Parathyroid adenoma (tissue), 2 donors: ENCODE measurements around the gene ATP7B.

Experiments
- H2AFZ ChIP-seq: fragments of 300-600 bp; sonication (generic); one replicate; pipeline ENCODE4 v1.7.0; 2017; ENCODE audit warnings: antibody characterized with exemption, mild to moderate bottlenecking
- H3K27ac ChIP-seq: fragments of 300-600 bp; sonication (generic); one replicate; pipeline ENCODE4 v1.7.0; 2017
- H3K27me3 ChIP-seq: fragments of 300-600 bp; sonication (generic); one replicate; pipeline ENCODE4 v1.7.0; 2017; ENCODE audit warnings: low read length; ENCODE audit not compliant: control insufficient read depth, insufficient read depth
- H3K36me3 ChIP-seq: fragments of 300-600 bp; sonication (generic); one replicate; pipeline ENCODE4 v1.7.0; 2017; ENCODE audit warnings: low read length; ENCODE audit not compliant: control insufficient read depth, insufficient read depth
- H3K4me1 ChIP-seq: fragments of 300-600 bp; sonication (generic); one replicate; pipeline ENCODE4 v1.7.0; 2017; ENCODE audit warnings: control low read depth
- H3K4me2 ChIP-seq: fragments of 300-600 bp; sonication (generic); one replicate; pipeline ENCODE4 v1.7.0; 2017; ENCODE audit warnings: low read length
- H3K4me3 ChIP-seq: fragments of 300-600 bp; sonication (generic); one replicate; pipeline ENCODE4 v1.7.0; 2017; ENCODE audit warnings: low read depth, low read length
- H3K79me2 ChIP-seq: fragments of 300-600 bp; sonication (generic); one replicate; pipeline ENCODE4 v1.7.0; 2017; ENCODE audit warnings: control low read depth
- H3K9ac ChIP-seq: fragments of 300-600 bp; sonication (generic); one replicate; pipeline ENCODE4 v1.7.0; 2017; ENCODE audit warnings: mild to moderate bottlenecking
- H3K9me3 ChIP-seq: fragments of 300-600 bp; sonication (generic); one replicate; pipeline ENCODE4 v1.7.0; 2017; ENCODE audit warnings: low read length; ENCODE audit not compliant: control insufficient read depth
- CTCF ChIP-seq: fragments of 300-600 bp; sonication (generic); IDR thresholded peaks from one replicate; pipeline ENCODE4 v1.7.0; 2017; ENCODE audit warnings: antibody characterized with exemption, mild to moderate bottlenecking
- donor health status: primary hyperparathyroidism.

Gene ATP7B

DNA sequence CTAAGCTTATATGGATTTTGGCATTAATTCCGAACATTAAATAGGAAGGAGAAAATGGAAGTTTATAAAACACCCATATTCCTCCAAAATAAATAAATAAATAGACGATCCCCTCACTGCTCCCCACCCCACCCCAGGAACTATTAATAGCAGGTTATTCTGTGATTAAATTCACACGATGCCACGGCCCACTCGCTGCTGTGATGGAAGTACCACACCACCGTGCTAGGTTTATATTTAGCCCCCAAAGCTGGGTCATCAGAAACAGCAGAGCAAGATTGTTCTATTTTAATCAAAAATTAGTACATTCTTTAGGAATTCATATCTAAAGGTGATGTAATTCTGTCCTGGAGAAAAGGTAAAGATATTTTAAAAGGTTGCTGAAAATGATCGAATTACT is 84.1 kb downstream of the ATP7B start:
- no peak overlapping the region for H2AFZ ChIP-seq
- TF ChIP-seq CTCF = no peak
- H3K4me3 ChIP-seq = no peak overlapping the region
- no peaks in the 10 kb centered on the region for H3K27me3 ChIP-seq
- no peak overlapping the region for H3K4me2 ChIP-seq
- no peak overlapping the region for H3K9ac ChIP-seq
- no peaks in the 10 kb centered on the region for H3K79me2 ChIP-seq
- H3K9me3 ChIP-seq = no peaks in the 10 kb centered on the region
- H3K36me3 ChIP-seq = no peaks in the 10 kb centered on the region
- no peak overlapping the region for H3K27ac ChIP-seq
- no peaks in the 10 kb centered on the region for H3K4me1 ChIP-seq

DNA sequence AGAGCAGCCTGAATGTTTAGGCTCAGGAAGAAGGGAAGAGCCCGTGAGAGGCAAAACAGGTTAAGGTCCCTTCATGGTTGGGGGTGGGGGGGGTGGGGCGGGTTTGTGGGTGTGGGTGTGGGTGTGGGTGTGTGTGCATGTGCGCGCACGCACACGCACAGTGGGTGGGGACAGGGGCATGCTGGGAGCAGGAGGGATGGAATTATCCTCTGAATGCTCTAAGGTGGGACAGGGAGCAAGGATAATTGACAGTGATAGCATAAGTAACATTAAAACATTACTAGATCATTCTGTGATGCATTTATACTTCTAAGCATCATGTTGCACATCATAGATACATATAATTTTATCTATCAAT is 84.7 kb downstream of the ATP7B start:
- no peaks in the 10 kb centered on the region for H3K36me3 ChIP-seq
- no peaks in the 10 kb centered on the region for H3K27me3 ChIP-seq
- no peak overlapping the region for H3K27ac ChIP-seq

GRCh38 chr13:51925865-51926527 is 85.3 kb downstream of the ATP7B start:
- H3K27me3 ChIP-seq = no peaks in the 10 kb centered on the region

More for the DNA sequence above, 84.7 kb downstream of the ATP7B start:
- Histone ChIP-seq H3K4me2 (no peak overlapping the region), H3K79me2 (no peaks in the 10 kb centered on the region), H3K4me3 (no peak overlapping the region), H2AFZ (no peak overlapping the region), H3K9ac (no peak overlapping the region), H3K9me3 (no peaks in the 10 kb centered on the region), H3K4me1 (no peaks in the 10 kb centered on the region)
- TF ChIP-seq CTCF = no peak

GRCh38 chr13:51924756-51925544 is 86.3 kb downstream of the ATP7B start:
- Histone ChIP-seq H3K27me3 (no peaks in the 10 kb centered on the region), H3K4me2 (no peak overlapping the region), H3K27ac (no peak overlapping the region), H3K4me3 (no peak overlapping the region), H2AFZ (no peak overlapping the region), H3K9me3 (no peaks in the 10 kb centered on the region), H3K9ac (no peak overlapping the region), H3K4me1 (no peaks in the 10 kb centered on the region), H3K79me2 (no peaks in the 10 kb centered on the region), H3K36me3 (no peaks in the 10 kb centered on the region)
- no peak for TF ChIP-seq CTCF

More at GRCh38 chr13:51925865-51926527, 85.3 kb downstream of the ATP7B start:
- H3K4me2 ChIP-seq = no peak overlapping the region
- no peak overlapping the region for H2AFZ ChIP-seq
- no peaks in the 10 kb centered on the region for H3K4me1 ChIP-seq
- no peaks in the 10 kb centered on the region for H3K79me2 ChIP-seq
- H3K36me3 ChIP-seq = no peaks in the 10 kb centered on the region
- no peak for TF ChIP-seq CTCF
- no peak overlapping the region for H3K9ac ChIP-seq
- H3K27ac ChIP-seq = no peak overlapping the region
- H3K9me3 ChIP-seq = no peaks in the 10 kb centered on the region
- no peak overlapping the region for H3K4me3 ChIP-seq
